Ishikawa (cell line): ENCODE measurements around the gene GNG8.

ENCODE experiments used
- CEBPB ChIP-seq: IDR thresholded peaks from 2 replicates; pipeline ENCODE4 v1.6.1; 2012
- CREB1 ChIP-seq: IDR thresholded peaks from 2 replicates; pipeline ENCODE4 v1.6.1; 2012; ENCODE audit warnings: low read depth
- EGR1 ChIP-seq: IDR thresholded peaks from 2 replicates; pipeline ENCODE4 v1.6.1; 2012
- EP300 ChIP-seq: IDR thresholded peaks from 2 replicates; pipeline ENCODE4 v1.6.1; 2012; ENCODE audit warnings: borderline replicate concordance
- FOXM1 ChIP-seq: IDR thresholded peaks from 2 replicates; pipeline ENCODE4 v1.6.1; 2012; ENCODE audit warnings: low read depth, borderline replicate concordance
- NFIC ChIP-seq: IDR thresholded peaks from 2 replicates; pipeline ENCODE4 v1.6.1; 2012
- RAD21 ChIP-seq: IDR thresholded peaks from 2 replicates; pipeline ENCODE4 v1.6.1; 2012; ENCODE audit warnings: low read depth
- TAF1 ChIP-seq: IDR thresholded peaks from 2 replicates; pipeline ENCODE4 v1.6.1; 2012; ENCODE audit warnings: low read depth, mild to moderate bottlenecking
- TCF12 ChIP-seq: IDR thresholded peaks from 2 replicates; pipeline ENCODE4 v1.6.1; 2012; ENCODE audit warnings: low read depth
- TEAD4 ChIP-seq: IDR thresholded peaks from 2 replicates; pipeline ENCODE4 v1.6.1; 2012
- USF1 ChIP-seq: IDR thresholded peaks from 2 replicates; pipeline ENCODE4 v1.6.1; 2012
- YY1 ChIP-seq: IDR thresholded peaks from 2 replicates; pipeline ENCODE4 v1.6.1; 2012; ENCODE audit warnings: low read depth
- ZBTB7A ChIP-seq: IDR thresholded peaks from 2 replicates; pipeline ENCODE4 v1.6.1; 2012; ENCODE audit warnings: low read depth
- TF ChIP-seq, protein P1 (sequence below): IDR thresholded peaks from 2 replicates; pipeline ENCODE4 v1.6.1; 2012
- TF ChIP-seq, protein P2 (sequence below): IDR thresholded peaks from 2 replicates; pipeline ENCODE4 v1.6.1; 2012; ENCODE audit warnings: low read depth, mild to moderate bottlenecking

The GNG8 gene

DNA sequence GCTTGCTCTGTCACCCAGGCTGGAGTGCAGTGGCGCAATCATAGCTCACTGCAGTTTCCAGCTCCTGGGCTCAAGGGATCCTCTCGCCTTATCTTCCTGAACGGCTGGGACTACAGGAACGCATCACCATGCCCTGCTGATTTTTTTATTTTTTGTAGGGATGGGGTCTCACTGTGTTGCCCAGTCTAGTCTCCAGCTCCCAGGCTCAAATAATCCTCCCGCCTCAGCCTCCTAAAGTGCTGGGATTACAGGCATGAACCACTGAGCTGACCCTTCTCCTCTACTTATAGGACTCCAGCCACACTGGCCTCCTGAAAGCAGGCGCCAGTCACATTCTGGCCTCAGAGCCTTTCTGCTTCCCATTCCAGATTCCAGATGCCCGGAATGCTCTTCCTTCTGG lies 14.4 kb upstream of the GNG8 start:
- TF ChIP-seq TCF12: no peak
- no peak for TF ChIP-seq CREB1
- TF ChIP-seq ZBTB7A: no peak
- no peak for TF ChIP-seq USF1
- TF ChIP-seq NFIC: no peak
- TF ChIP-seq, protein P1, sequence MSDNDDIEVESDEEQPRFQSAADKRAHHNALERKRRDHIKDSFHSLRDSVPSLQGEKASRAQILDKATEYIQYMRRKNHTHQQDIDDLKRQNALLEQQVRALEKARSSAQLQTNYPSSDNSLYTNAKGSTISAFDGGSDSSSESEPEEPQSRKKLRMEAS: no peak
- TF ChIP-seq EP300: no peak
- TF ChIP-seq TEAD4: no peak
- no peak for TF ChIP-seq RAD21
- no peak for TF ChIP-seq EGR1
- TF ChIP-seq FOXM1: no peak
- TF ChIP-seq, protein P2, sequence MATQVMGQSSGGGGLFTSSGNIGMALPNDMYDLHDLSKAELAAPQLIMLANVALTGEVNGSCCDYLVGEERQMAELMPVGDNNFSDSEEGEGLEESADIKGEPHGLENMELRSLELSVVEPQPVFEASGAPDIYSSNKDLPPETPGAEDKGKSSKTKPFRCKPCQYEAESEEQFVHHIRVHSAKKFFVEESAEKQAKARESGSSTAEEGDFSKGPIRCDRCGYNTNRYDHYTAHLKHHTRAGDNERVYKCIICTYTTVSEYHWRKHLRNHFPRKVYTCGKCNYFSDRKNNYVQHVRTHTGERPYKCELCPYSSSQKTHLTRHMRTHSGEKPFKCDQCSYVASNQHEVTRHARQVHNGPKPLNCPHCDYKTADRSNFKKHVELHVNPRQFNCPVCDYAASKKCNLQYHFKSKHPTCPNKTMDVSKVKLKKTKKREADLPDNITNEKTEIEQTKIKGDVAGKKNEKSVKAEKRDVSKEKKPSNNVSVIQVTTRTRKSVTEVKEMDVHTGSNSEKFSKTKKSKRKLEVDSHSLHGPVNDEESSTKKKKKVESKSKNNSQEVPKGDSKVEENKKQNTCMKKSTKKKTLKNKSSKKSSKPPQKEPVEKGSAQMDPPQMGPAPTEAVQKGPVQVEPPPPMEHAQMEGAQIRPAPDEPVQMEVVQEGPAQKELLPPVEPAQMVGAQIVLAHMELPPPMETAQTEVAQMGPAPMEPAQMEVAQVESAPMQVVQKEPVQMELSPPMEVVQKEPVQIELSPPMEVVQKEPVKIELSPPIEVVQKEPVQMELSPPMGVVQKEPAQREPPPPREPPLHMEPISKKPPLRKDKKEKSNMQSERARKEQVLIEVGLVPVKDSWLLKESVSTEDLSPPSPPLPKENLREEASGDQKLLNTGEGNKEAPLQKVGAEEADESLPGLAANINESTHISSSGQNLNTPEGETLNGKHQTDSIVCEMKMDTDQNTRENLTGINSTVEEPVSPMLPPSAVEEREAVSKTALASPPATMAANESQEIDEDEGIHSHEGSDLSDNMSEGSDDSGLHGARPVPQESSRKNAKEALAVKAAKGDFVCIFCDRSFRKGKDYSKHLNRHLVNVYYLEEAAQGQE: no peak
- TF ChIP-seq CEBPB: no peak
- no peak for TF ChIP-seq TAF1

GRCh38 chr19:46648961-46649960 lies 13.3 kb upstream of the GNG8 start:
- no peak for TF ChIP-seq ZBTB7A
- TF ChIP-seq USF1: no peak
- TF ChIP-seq, protein P2: no peak
- no peak for TF ChIP-seq CEBPB
- TF ChIP-seq NFIC: no peak
- no peak for TF ChIP-seq EGR1
- TF ChIP-seq EP300: no peak
- TF ChIP-seq TAF1: no peak
- TF ChIP-seq YY1: no peak
- TF ChIP-seq, protein P1: no peak
- TF ChIP-seq RAD21: no peak
- no peak for TF ChIP-seq TEAD4
- no peak for TF ChIP-seq TCF12
- TF ChIP-seq CREB1: no peak
- no peak for TF ChIP-seq FOXM1

- TF ChIP-seq, protein P2: no peak
- TF ChIP-seq RAD21 (no peak), CEBPB (no peak), CREB1 (no peak), TEAD4 (no peak), TCF12 (no peak), EGR1 (no peak), FOXM1 (no peak), EP300 (no peak), YY1 (no peak), USF1 (no peak), ZBTB7A (no peak), TAF1 (no peak), NFIC (no peak)
- TF ChIP-seq, protein P1: no peak
These were observed 12.3 kb upstream of the GNG8 start for GRCh38 chr19:46648060-46648960.
